OCI-LY1 (cell line): ENCODE results near the gene OTOS.

Source experiments
- H2AFZ ChIP-seq: fragments of 200-600 bp; sonication (generic), shearing (Covaris generic); 2 replicates; pipeline ENCODE4 v1.6.0; 2014; ENCODE audit warnings: antibody characterized with exemption, mild to moderate bottlenecking, low read length
- H3F3A ChIP-seq: fragments of 200-600 bp; sonication (generic), shearing (Covaris generic); 2 replicates; pipeline ENCODE4 v1.6.0; 2014; ENCODE audit warnings: mild to moderate bottlenecking, antibody characterized with exemption, low read length, moderate library complexity; ENCODE audit not compliant: insufficient read depth
- H3K27ac ChIP-seq: fragments of 200-600 bp; sonication (generic); 2 replicates; pipeline ENCODE4 v1.5.1; 2014; ENCODE audit warnings: low read length, mixed run types, mild to moderate bottlenecking, low read depth; ENCODE audit not compliant: poor library complexity, severe bottlenecking
- H3K27me3 ChIP-seq: fragments of 200-600 bp; sonication (generic); 2 replicates; pipeline ENCODE4 v1.6.0; 2014; ENCODE audit warnings: antibody characterized with exemption, mild to moderate bottlenecking, low read length, moderate library complexity; ENCODE audit not compliant: insufficient read depth
- H3K36me3 ChIP-seq: fragments of 200-600 bp; sonication (generic); 2 replicates; pipeline ENCODE4 v1.6.1; 2014; ENCODE audit warnings: mild to moderate bottlenecking, antibody characterized with exemption, low read length, moderate library complexity, mixed read lengths; ENCODE audit not compliant: insufficient read depth
- H3K4me1 ChIP-seq: fragments of 200-600 bp; sonication (generic); 2 replicates; pipeline ENCODE4 v1.5.1; 2014; ENCODE audit warnings: mild to moderate bottlenecking, low read length, moderate library complexity; ENCODE audit not compliant: insufficient read depth, severe bottlenecking
- H3K4me2 ChIP-seq: fragments of 200-600 bp; sonication (generic), shearing (Covaris generic); 2 replicates; pipeline ENCODE4 v1.6.1; 2014; ENCODE audit warnings: low read length
- H3K4me3 ChIP-seq: fragments of 200-600 bp; sonication (generic); 2 replicates; pipeline ENCODE4 v1.5.1; 2014; ENCODE audit warnings: low read length, low read depth, mild to moderate bottlenecking, mixed read lengths; ENCODE audit not compliant: poor library complexity, severe bottlenecking
- H3K79me2 ChIP-seq: fragments of 200-600 bp; shearing (Covaris generic); 2 replicates; pipeline ENCODE4 v1.6.1; 2016; ENCODE audit warnings: mixed run types, low read length, mixed read lengths; ENCODE audit not compliant: insufficient read depth
- H3K9ac ChIP-seq: fragments of 200-600 bp; sonication (generic), shearing (Covaris generic); 2 replicates; pipeline ENCODE4 v1.6.1; 2014; ENCODE audit warnings: mild to moderate bottlenecking, low read length, mixed read lengths
- H3K9me2 ChIP-seq: fragments of 200-600 bp; sonication (generic), shearing (Covaris generic); 2 replicates; pipeline ENCODE4 v1.6.1; 2014; ENCODE audit warnings: low read depth, mild to moderate bottlenecking, low read length, mixed read lengths
- H3K9me3 ChIP-seq: fragments of 200-600 bp; shearing (Covaris generic); 2 replicates; pipeline ENCODE4 v1.6.1; 2014; ENCODE audit warnings: low read length, mixed read lengths
- H4K20me1 ChIP-seq: fragments of 200-600 bp; sonication (generic), shearing (Covaris generic); 2 replicates; pipeline ENCODE4 v1.6.0; 2016; ENCODE audit warnings: mild to moderate bottlenecking, low read length; ENCODE audit not compliant: insufficient read depth
- EZH2 ChIP-seq: fragments of 200-600 bp; sonication (generic), shearing (Covaris generic); IDR thresholded peaks from 2 replicates; pipeline ENCODE4 v1.8.0; 2017; ENCODE audit warnings: borderline replicate concordance, mixed run types, mild to moderate bottlenecking, antibody characterized with exemption, low read length, moderate library complexity, mixed read lengths
- TF ChIP-seq, protein P1 (sequence below): fragments of 200-600 bp; sonication (generic), shearing (Covaris generic); IDR thresholded peaks from 2 replicates; pipeline ENCODE4 v1.5.1; 2017; ENCODE audit warnings: mild to moderate bottlenecking, antibody characterized with exemption, low read length, moderate library complexity, mixed read lengths

The OTOS gene

DNA sequence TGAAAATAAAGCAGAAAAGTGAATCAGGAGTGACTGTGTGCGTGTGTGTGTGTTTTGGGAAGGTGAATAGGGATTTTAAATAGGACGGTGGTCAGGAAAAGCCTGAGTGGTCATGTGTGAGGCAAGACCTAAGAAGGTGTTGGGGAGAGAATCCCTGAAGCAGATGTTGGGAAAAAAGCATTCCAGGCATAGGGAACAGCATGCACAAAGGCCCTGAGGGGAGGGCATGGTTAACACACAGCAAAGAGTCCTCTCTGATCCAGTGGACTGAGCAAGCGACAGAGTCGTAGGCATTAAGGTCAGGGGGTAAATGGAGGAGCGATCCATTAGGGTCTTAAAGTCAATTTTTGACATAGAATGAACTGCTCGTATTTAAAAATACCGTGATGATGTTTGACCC, 34.0 kb upstream of the OTOS start:
- Histone ChIP-seq H4K20me1 (no peaks in the 10 kb centered on the region), H3K9ac (no peak overlapping the region), H3K27ac (no peak overlapping the region), H3K36me3 (no peaks in the 10 kb centered on the region), H3K4me1 (no peaks in the 10 kb centered on the region), H3K27me3 (no peaks in the 10 kb centered on the region), H3F3A (no peaks in the 10 kb centered on the region), H3K9me3 (no peaks in the 10 kb centered on the region), H3K79me2 (no peaks in the 10 kb centered on the region), H3K4me2 (no peak overlapping the region), H3K4me3 (no peak overlapping the region), H2AFZ (no peak overlapping the region), H3K9me2 (no peaks in the 10 kb centered on the region)
- no peak for TF ChIP-seq EZH2
- TF ChIP-seq, protein P1, sequence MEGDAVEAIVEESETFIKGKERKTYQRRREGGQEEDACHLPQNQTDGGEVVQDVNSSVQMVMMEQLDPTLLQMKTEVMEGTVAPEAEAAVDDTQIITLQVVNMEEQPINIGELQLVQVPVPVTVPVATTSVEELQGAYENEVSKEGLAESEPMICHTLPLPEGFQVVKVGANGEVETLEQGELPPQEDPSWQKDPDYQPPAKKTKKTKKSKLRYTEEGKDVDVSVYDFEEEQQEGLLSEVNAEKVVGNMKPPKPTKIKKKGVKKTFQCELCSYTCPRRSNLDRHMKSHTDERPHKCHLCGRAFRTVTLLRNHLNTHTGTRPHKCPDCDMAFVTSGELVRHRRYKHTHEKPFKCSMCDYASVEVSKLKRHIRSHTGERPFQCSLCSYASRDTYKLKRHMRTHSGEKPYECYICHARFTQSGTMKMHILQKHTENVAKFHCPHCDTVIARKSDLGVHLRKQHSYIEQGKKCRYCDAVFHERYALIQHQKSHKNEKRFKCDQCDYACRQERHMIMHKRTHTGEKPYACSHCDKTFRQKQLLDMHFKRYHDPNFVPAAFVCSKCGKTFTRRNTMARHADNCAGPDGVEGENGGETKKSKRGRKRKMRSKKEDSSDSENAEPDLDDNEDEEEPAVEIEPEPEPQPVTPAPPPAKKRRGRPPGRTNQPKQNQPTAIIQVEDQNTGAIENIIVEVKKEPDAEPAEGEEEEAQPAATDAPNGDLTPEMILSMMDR, result no peak

DNA sequence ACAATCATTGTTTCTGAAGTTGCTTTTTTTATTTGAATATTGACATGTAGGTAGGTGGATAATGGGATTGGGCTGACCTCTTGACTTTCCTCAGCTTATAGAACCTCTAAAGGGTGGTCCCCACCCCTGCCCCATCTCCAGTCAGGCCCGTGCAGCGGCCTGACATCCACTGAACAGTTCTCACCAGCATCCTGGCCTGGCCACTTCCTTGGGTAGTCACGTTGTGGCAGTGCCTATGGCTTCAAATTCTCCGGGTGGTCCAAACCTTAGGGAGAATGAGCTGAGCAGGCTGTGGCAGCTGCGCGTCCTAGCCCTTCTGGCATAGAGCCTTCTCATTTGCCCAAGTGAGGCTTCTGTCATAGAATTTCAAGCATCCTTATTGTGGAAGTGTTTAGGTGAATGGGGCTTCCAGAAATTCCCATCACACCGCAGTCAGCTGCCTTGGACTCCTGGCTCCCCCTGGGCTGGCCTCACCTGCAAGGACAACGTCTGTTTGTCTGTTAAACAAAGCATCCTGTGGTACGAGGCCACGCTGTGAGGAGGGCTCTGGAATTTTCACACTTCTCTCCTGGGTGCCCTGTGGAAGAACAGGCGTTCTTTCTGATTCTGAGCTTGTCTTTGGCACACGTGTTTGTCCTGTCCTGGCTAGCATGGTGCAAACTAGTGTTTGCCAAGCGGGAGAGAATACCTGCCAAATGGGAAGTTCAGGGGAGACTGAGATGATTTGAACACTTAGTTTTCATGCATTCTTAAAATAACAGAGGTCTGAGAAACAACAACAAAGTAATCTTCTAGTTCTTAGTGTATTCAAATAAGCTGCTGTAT, 31.8 kb upstream of the OTOS start:
- Histone ChIP-seq H2AFZ (no peak overlapping the region), H3K79me2 (no peaks in the 10 kb centered on the region), H3K4me3 (no peak overlapping the region), H3K9me2 (no peaks in the 10 kb centered on the region), H3K4me2 (no peak overlapping the region), H3K27ac (no peak overlapping the region), H3K9me3 (no peaks in the 10 kb centered on the region), H4K20me1 (no peaks in the 10 kb centered on the region), H3K36me3 (no peaks in the 10 kb centered on the region), H3K4me1 (no peaks in the 10 kb centered on the region), H3K9ac (no peak overlapping the region), H3K27me3 (no peaks in the 10 kb centered on the region), H3F3A (no peaks in the 10 kb centered on the region)
- TF ChIP-seq, protein P1, result no peak
- no peak for TF ChIP-seq EZH2

DNA sequence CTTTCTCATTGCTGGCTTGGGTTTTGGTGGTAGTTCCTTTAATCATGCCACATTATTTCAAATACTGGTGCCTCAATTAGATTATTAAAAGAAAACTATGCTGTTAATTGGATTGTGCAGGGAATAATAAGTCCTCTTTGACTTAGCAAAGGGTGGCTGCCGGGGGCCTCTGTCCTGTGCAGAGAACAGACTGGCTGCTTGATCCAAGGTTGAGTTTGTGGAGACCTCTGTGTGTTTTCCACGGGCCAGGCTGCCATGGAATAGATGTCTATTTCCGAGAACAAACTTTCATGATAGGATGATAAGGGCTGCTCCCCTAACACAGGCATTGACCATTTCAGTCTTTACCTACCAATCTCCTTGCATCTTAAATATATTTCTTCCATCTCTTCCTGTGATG, 30.4 kb upstream of the OTOS start:
- Histone ChIP-seq H3K27me3 (no peaks in the 10 kb centered on the region), H3F3A (no peaks in the 10 kb centered on the region), H3K79me2 (no peaks in the 10 kb centered on the region), H4K20me1 (no peaks in the 10 kb centered on the region), H3K27ac (no peak overlapping the region), H3K9ac (no peak overlapping the region), H3K9me2 (no peaks in the 10 kb centered on the region), H3K9me3 (no peaks in the 10 kb centered on the region), H2AFZ (no peak overlapping the region), H3K4me1 (no peaks in the 10 kb centered on the region), H3K36me3 (no peaks in the 10 kb centered on the region), H3K4me3 (no peak overlapping the region), H3K4me2 (no peak overlapping the region)
- TF ChIP-seq, protein P1, result no peak
- no peak for TF ChIP-seq EZH2
